CD4-positive, alpha-beta T cell treated with Interleukin-17A for 1 hour (primary cell): Measurements from ENCODE around the gene WHRN.
A peak's percentile ranks its signal among the peaks of the same experiment; 100 is the strongest.

ENCODE experiments used
- DNase-seq: peaks from one replicate; pipeline ENCODE4 v3.0.0-alpha.2; 2020

WHRN gene

DNA sequence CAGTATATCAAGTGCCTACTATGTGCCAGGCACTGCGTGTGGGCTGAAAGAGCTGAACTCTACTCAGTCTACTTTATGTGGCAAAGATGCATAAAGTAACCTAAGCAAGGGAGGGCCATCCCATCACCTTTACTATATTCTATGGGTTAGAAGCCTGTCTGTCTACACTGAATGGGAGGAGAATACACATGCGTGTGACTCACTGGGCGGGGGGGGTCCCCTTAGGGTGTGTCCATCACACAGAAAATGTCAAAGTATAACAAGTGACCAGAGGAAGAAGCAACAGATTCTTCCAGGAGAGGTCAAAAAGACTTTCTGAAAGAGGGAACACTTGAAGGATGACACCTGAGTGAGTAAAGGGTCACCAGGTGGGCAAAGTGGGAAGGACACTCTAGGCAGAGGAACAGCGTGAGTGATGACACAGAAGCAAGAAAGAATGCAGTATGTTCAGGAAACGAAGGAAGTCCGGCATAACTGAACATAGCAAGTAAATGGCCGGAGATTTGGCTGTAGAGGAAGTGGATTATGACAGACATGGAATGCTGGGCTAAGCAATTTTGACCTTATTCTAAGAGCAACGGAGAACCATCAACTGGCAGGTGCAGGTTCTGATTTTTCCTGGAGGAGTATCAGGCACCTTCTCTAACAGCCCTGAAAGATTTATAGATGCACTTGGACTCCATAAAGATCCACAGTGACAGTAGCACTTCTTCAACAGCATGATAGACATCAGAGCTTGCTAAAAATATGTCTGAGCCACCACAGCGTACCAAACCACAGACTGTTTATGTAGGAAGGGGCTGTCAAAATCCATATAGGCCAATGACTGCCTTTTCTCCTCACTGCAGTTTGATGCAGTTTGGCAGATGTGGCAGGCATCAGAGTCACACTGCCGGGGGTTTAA, 8.0 kb upstream of the WHRN start:
- no peak for DNase-seq

- no peak for DNase-seq
Measured at GRCh38 chr9:114511978-114512874, 7.0 kb upstream of the WHRN start.

DNA sequence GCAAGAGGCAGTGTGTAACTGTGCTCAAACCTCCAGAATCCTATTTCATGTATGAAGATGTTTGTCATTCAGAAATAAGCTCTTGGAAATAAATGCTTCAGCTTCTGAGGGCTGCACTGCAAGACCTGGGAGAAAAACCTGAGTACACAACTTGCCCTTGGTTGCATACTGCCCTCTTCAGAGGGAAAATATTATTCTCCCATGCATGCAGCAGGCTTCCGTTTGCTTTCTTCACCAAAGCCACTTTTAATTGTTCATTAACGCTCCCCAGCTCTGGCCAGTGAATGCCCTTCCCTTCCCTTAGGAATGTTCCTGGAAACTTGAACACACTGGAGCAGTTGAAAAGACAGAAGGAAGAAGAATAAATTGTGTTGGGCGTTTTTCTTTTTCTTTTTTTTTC, 2.5 kb upstream of the WHRN start:
- DNase-seq = peak; percentile 64

- no peak for DNase-seq
Measured at GRCh38 chr9:114506082-114506390, 763 bp upstream of the WHRN start.

- DNase-seq = peak; percentile 46
Measured at GRCh38 chr9:114504341-114505186, 709 bp downstream of the WHRN start.

- peak; percentile 49 for DNase-seq
Measured at GRCh38 chr9:114503522-114504340, 1.5 kb downstream of the WHRN start.

DNA sequence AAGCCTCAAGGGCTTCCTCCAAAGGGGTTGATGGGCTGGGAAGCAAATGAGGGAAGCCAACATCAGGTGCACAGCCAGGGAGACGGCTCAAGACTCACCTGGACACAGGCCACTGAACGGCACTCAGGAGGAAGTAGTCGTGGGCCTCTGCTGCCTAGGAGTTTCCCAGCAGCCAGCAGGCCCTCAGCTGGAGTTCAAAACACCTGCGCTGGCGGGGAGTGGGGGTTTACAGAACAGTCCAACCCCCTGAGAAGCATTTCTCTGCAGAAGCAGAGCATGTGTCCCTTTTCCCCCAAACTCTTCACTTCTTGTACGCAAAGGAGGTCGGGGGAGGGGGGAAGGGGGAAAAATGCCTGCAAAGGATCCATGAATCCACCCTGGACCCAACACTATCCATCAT, 2.3 kb downstream of the WHRN start:
- no peak for DNase-seq

GRCh38 chr9:114501796-114502682, 3.2 kb downstream of the WHRN start:
- DNase-seq = no peak

DNA sequence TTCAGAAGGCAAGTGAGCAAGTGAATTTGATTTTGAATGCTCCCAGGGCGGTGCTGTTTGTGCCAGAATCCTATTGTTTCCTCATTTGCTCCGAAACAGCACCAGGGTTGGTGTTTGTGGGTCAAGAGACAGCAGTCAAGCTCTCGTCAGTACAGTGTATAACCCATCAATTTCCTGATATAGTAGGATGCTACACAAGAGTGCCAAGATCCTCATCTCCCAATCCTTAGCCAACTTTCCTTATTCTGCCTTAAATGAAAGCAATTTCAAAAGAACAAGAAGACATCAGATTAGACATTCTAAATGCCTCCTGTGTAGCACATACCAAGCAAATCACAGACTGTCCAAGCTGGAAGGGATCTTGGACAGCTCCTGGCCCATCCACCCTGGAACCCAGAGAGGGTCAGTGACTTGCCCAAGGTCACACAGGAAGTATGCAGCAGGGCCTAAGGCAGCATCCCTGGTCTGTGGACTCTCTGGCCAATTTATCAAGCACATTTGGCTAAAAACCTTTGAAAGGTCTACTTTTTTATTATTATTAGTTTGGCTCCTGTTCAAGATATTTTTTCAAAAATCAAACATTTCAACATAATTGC, 4.5 kb downstream of the WHRN start:
- DNase-seq = no peak

DNA sequence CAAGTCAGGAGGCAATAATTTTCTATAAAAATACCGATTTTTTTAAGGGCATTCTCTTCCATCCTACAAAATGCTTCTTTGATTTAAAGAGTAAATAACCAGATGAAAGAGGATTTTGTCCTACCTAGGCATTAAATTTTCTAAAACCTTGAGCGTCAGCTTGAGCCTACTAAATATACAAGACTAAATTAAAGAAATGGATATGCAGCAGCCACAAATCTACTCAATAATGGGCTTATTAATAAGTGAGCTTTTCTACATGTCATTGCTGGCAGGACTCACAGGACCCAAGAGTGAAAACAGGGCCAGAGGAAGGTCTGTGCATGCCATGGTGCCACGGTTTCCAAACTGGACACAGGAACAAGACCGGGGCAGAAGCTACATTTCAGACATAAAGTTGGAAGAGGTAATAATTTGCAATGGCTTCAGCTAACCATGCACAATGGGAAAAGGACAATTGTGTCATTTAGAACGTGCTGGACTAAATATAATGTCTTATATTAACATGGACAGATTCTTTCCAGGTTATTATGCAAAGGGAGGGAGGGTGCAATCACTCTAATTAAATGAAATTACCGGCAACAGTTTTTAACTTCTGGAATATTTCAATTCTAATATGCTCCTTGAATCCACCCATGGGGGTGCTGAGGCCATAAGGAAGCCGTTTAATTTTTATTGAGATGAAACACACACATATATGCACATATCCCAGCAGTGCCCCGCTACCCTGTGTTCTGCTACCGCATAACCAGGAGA, 5.2 kb downstream of the WHRN start:
- DNase-seq = no peak

DNA sequence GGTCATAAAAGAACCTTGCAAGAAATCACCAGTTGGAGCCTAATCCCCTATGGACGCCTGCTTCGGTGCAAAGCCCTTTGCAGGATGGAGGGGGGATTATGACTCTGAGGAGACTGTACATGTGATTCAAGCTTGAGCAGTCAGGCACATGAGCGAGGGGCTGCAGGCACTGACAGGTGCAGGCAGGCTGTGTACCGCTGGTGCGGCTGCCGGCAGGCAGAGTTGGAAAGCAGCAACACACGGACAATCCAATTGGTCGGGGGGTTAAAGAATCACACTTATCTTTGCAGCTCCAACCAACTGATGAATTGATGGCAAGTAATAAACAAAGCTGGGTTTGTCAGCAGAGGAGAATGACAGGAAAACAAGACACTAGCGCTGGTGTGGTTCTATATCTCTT, 5.7 kb downstream of the WHRN start:
- DNase-seq = no peak

- DNase-seq = peak; percentile 30
Measured at GRCh38 chr9:114497727-114498382, 7.4 kb downstream of the WHRN start.

DNA sequence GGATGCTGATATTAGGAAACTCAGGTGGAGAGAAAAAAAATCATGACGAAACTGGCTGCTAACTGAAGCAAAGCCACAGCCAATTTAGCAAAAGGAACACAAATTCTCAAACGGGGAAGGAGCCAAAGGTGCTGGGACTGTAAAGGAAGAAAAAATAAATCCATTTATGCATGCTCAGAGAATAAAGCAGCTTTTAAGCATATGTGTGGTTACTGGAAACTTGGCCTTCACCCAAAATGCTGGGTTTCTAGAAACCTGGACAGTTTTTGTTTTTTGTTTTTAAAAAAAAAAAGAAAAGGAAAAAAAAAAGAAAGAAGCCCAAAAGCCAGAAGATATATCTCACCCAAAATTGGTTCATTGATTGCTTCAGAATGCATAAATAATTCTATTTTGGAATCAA, 8.0 kb downstream of the WHRN start:
- DNase-seq = no peak

DNA sequence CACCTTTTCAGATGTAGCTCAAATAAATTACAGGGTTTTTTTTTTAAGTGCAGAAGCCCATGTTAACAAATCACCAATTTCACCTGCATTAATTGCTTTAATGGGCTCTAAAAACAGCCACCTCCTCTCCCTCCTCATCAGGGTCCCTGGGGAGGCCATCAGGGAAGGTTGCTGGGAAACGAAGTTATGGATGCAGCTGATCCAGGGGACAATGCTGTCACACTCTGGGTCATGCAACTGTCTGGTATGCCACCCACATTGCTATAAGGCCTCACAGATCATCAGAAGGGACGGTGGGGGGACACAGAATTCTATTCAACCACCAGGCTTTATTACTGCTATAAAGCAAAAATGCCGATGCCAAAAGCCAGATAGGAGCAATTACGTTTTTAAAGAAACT, 9.3 kb downstream of the WHRN start:
- no peak for DNase-seq

GRCh38 chr9:114494776-114495569, 10.3 kb downstream of the WHRN start:
- DNase-seq = no peak

DNA sequence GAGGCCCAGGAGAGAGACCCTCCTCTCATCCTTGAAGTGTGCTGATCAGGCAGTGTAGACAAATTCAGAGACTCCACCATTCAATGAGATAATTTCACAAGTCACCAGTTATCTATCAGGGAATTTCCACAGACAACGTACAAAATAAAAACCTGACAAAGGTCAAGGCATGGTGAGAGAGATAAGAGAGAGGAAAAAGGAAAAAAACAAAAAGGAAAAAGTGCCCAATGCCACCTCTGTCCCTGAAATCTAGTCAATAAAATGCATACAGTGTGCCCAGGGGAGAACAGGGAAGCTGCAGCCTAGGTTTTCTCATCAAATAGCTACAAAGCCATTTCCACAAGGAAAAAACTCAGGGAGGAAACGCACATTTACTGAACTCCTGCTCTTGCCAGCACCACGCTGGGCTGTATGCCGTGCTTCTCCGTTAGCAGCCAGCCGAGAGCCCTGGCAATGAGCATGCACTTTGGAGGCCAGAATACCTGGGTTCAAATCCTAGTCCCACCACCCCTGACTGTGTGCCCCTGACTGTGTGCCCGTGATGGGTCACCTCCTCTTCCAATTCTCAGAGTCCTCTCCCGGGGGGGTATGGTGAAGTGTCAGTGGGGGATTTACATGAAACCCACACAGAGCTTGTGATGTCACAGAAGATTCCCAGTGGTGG, 11.6 kb downstream of the WHRN start:
- peak; percentile 31 for DNase-seq

- DNase-seq = no peak
Measured at GRCh38 chr9:114492991-114493390, 12.3 kb downstream of the WHRN start.

- no peak for DNase-seq
Measured at GRCh38 chr9:114491430-114492003, 13.8 kb downstream of the WHRN start.
